Activated CD4-positive, alpha-beta memory T cell treated with anti-CD3 and anti-CD28 coated beads for 36 hours (primary cell): ENCODE results near the gene UCK2. TPM values are rescaled to one million over a fixed set of nuclear protein-coding genes. Genes with fewer than 3 reads are reported as not detected.

Source experiments
- CTCF ChIA-PET: fragments of 350-600 bp; sonication (Branson Sonifier 250); formaldehyde crosslinking; loops from one replicate; lab custom pipeline; 2021; ENCODE audit warnings: antibody characterized with exemption, inconsistent platforms; lab: Charles Lee
- POLR2A ChIA-PET: fragments of 350-600 bp; sonication (Branson Sonifier 250); formaldehyde crosslinking; loops from one replicate; lab custom pipeline; 2021; ENCODE audit warnings: antibody characterized with exemption; lab: Charles Lee
- DNase-seq: peaks from one replicate; pipeline ENCODE4 v3.0.0-alpha.2; 2020
- H3K27ac Mint-ChIP-seq: one replicate; pipeline ENCODE4 v1.8.0; 2021; ENCODE audit warnings: mixed read lengths
- H3K27me3 Mint-ChIP-seq: one replicate; pipeline ENCODE4 v1.8.0; 2021; ENCODE audit warnings: mixed read lengths
- H3K36me3 Mint-ChIP-seq: one replicate; pipeline ENCODE4 v1.8.0; 2021; ENCODE audit warnings: mixed read lengths
- H3K4me1 Mint-ChIP-seq: one replicate; pipeline ENCODE4 v1.8.0; 2021; ENCODE audit warnings: low read depth, mixed read lengths
- H3K4me3 Mint-ChIP-seq: one replicate; pipeline ENCODE4 v1.8.0; 2021; ENCODE audit warnings: mild to moderate bottlenecking, mixed read lengths
- H3K9me3 Mint-ChIP-seq: one replicate; pipeline ENCODE4 v1.8.0; 2021; ENCODE audit warnings: mixed read lengths
- intact Hi-C: fragments of 100-400 bp; cut with micrococcal nuclease; formaldehyde crosslinking; loops from one replicate; pipeline ENCODE4 v1.15.1; 2023
- total RNA-seq, 2 experiments: library from RNA; stranded (reverse); gene quantifications; one replicate each; pipeline ENCODE4 v1.2.3, GENCODE V29; 2021

UCK2 gene
- total RNA-seq, 2 experiments from 2014 or later = 60.1 to 61.8 TPM

- H3K36me3 Mint-ChIP-seq = peaks cover 2% of the 10 kb centered on the region
- H3K4me3 Mint-ChIP-seq = no peak overlapping the region
- intact Hi-C loops = no loop called here
- no peak overlapping the region for H3K27ac Mint-ChIP-seq
- CTCF ChIA-PET = no interaction called here
- DNase-seq = no peak
- H3K27me3 Mint-ChIP-seq = no peaks in the 10 kb centered on the region
- POLR2A ChIA-PET = no interaction called here
- H3K4me1 Mint-ChIP-seq = peaks cover 40% of the 10 kb centered on the region
- peaks cover 2% of the 10 kb centered on the region for H3K9me3 Mint-ChIP-seq
These were observed 18.8 kb downstream of the UCK2 start for GRCh38 chr1:165845992-165846748.

- POLR2A ChIA-PET = no interaction called here
- no peak overlapping the region for H3K4me3 Mint-ChIP-seq
- H3K27ac Mint-ChIP-seq = no peak overlapping the region
- CTCF ChIA-PET = interaction anchor here (0.9 kb wide), 1 partner anchor 109 kb away, joined by 6 read pairs; no protein-coding TSS in a partner anchor
- intact Hi-C loops = no loop called here
- H3K4me1 Mint-ChIP-seq = peaks cover 33% of the 10 kb centered on the region
- peaks cover 2% of the 10 kb centered on the region for H3K36me3 Mint-ChIP-seq
- no peaks in the 10 kb centered on the region for H3K27me3 Mint-ChIP-seq
- no peaks in the 10 kb centered on the region for H3K9me3 Mint-ChIP-seq
- no peak for DNase-seq
These were observed 20.1 kb downstream of the UCK2 start for GRCh38 chr1:165847486-165847885.

- H3K9me3 Mint-ChIP-seq = no peaks in the 10 kb centered on the region
- POLR2A ChIA-PET = no interaction called here
These were observed 22.1 kb downstream of the UCK2 start for GRCh38 chr1:165849353-165850133.

GRCh38 chr1:165851034-165851658 lies 23.7 kb downstream of the UCK2 start:
- H3K27me3 Mint-ChIP-seq = no peaks in the 10 kb centered on the region
- H3K4me1 Mint-ChIP-seq = peaks cover 18% of the 10 kb centered on the region
- ChIA-PET CTCF (no interaction called here), POLR2A (interaction anchor here (0.6 to 0.7 kb wide), 2 partner anchors 35 to 251 kb away, joined by 3 to 5 read pairs; no protein-coding TSS in a partner anchor)
- intact Hi-C loops = no loop called here
- DNase-seq = no peak
- H3K36me3 Mint-ChIP-seq = peaks cover 2% of the 10 kb centered on the region
- H3K4me3 Mint-ChIP-seq = no peak overlapping the region
- H3K9me3 Mint-ChIP-seq = no peaks in the 10 kb centered on the region
- H3K27ac Mint-ChIP-seq = no peak overlapping the region

More at GRCh38 chr1:165849353-165850133, 22.1 kb downstream of the UCK2 start:
- DNase-seq = no peak
- CTCF ChIA-PET = no interaction called here
- no peak overlapping the region for H3K27ac Mint-ChIP-seq
- peaks cover 2% of the 10 kb centered on the region for H3K36me3 Mint-ChIP-seq
- H3K4me1 Mint-ChIP-seq = peaks cover 24% of the 10 kb centered on the region
- H3K4me3 Mint-ChIP-seq = no peak overlapping the region
- no peaks in the 10 kb centered on the region for H3K27me3 Mint-ChIP-seq
- intact Hi-C loops = no loop called here

GRCh38 chr1:165852871-165853270 lies 25.5 kb downstream of the UCK2 start:
- H3K27ac Mint-ChIP-seq = no peak overlapping the region
- no peaks in the 10 kb centered on the region for H3K27me3 Mint-ChIP-seq
- H3K36me3 Mint-ChIP-seq = peaks cover 2% of the 10 kb centered on the region
- H3K4me3 Mint-ChIP-seq = no peak overlapping the region
- ChIA-PET POLR2A (no interaction called here), CTCF (no interaction called here)
- DNase-seq = no peak
- no peaks in the 10 kb centered on the region for H3K9me3 Mint-ChIP-seq
- intact Hi-C loops = no loop called here
- peaks cover 19% of the 10 kb centered on the region for H3K4me1 Mint-ChIP-seq

- peaks cover 19% of the 10 kb centered on the region for H3K4me1 Mint-ChIP-seq
- H3K27me3 Mint-ChIP-seq = no peaks in the 10 kb centered on the region
- no peak for DNase-seq
- intact Hi-C loops = no loop called here
- no peak overlapping the region for H3K27ac Mint-ChIP-seq
- CTCF ChIA-PET = no interaction called here
- H3K36me3 Mint-ChIP-seq = peaks cover 1% of the 10 kb centered on the region
- no peaks in the 10 kb centered on the region for H3K9me3 Mint-ChIP-seq
- H3K4me3 Mint-ChIP-seq = no peak overlapping the region
- POLR2A ChIA-PET = no interaction called here
These were observed 26.2 kb downstream of the UCK2 start for GRCh38 chr1:165853528-165854075.

GRCh38 chr1:165854101-165854845 lies 26.9 kb downstream of the UCK2 start:
- no peaks in the 10 kb centered on the region for H3K27me3 Mint-ChIP-seq
- H3K4me1 Mint-ChIP-seq = peaks cover 18% of the 10 kb centered on the region
- ChIA-PET POLR2A (no interaction called here), CTCF (no interaction called here)
- H3K27ac Mint-ChIP-seq = no peak overlapping the region
- no peak for DNase-seq
- no peak overlapping the region for H3K4me3 Mint-ChIP-seq
- no peaks in the 10 kb centered on the region for H3K9me3 Mint-ChIP-seq
- no peaks in the 10 kb centered on the region for H3K36me3 Mint-ChIP-seq
- intact Hi-C loops = no loop called here

- intact Hi-C loops = no loop called here
- ChIA-PET POLR2A (no interaction called here), CTCF (no interaction called here)
- H3K27me3 Mint-ChIP-seq = no peaks in the 10 kb centered on the region
- H3K36me3 Mint-ChIP-seq = no peaks in the 10 kb centered on the region
- no peaks in the 10 kb centered on the region for H3K9me3 Mint-ChIP-seq
- H3K4me1 Mint-ChIP-seq = peaks cover 14% of the 10 kb centered on the region
- no peak overlapping the region for H3K4me3 Mint-ChIP-seq
- DNase-seq = no peak
- H3K27ac Mint-ChIP-seq = no peak overlapping the region
These were observed 27.8 kb downstream of the UCK2 start for GRCh38 chr1:165855010-165855838.

- intact Hi-C loops = no loop called here
- no peaks in the 10 kb centered on the region for H3K36me3 Mint-ChIP-seq
- ChIA-PET CTCF (no interaction called here), POLR2A (interaction anchor here (0.6 to 0.7 kb wide), 2 partner anchors 13 to 197 kb away, joined by 3 read pairs; no protein-coding TSS in a partner anchor)
- H3K27ac Mint-ChIP-seq = no peak overlapping the region
- H3K9me3 Mint-ChIP-seq = no peaks in the 10 kb centered on the region
- DNase-seq = no peak
- H3K27me3 Mint-ChIP-seq = no peaks in the 10 kb centered on the region
- H3K4me1 Mint-ChIP-seq = peaks cover 11% of the 10 kb centered on the region
- H3K4me3 Mint-ChIP-seq = no peak overlapping the region
These were observed 28.6 kb downstream of the UCK2 start for GRCh38 chr1:165856021-165856420.

- no peaks in the 10 kb centered on the region for H3K9me3 Mint-ChIP-seq
- H3K4me3 Mint-ChIP-seq = no peak overlapping the region
- intact Hi-C loops = no loop called here
- DNase-seq = no peak
- peaks cover 7% of the 10 kb centered on the region for H3K4me1 Mint-ChIP-seq
- POLR2A ChIA-PET = interaction anchor here (0.7 kb wide), 1 partner anchor 14 kb away, joined by 3 read pairs; no protein-coding TSS in a partner anchor
- H3K27ac Mint-ChIP-seq = no peak overlapping the region
- no peaks in the 10 kb centered on the region for H3K36me3 Mint-ChIP-seq
- H3K27me3 Mint-ChIP-seq = no peaks in the 10 kb centered on the region
- CTCF ChIA-PET = no interaction called here
These were observed 29.2 kb downstream of the UCK2 start for GRCh38 chr1:165856606-165857005.
